HTR-8/SVneo (cell line): ENCODE measurements around the gene ABCC6.

ENCODE experiments used
- DNase-seq: peaks from one replicate; pipeline ENCODE4 v3.0.0; 2011; ENCODE audit warnings: low spot score, mixed read lengths; ENCODE audit not compliant: insufficient read length
- FAIRE-seq: peaks from 2 replicates; lab custom pipeline; 2011; peaks lifted over from hg19 to GRCh38; lab: Jason Lieb, UNC

Gene ABCC6

DNA sequence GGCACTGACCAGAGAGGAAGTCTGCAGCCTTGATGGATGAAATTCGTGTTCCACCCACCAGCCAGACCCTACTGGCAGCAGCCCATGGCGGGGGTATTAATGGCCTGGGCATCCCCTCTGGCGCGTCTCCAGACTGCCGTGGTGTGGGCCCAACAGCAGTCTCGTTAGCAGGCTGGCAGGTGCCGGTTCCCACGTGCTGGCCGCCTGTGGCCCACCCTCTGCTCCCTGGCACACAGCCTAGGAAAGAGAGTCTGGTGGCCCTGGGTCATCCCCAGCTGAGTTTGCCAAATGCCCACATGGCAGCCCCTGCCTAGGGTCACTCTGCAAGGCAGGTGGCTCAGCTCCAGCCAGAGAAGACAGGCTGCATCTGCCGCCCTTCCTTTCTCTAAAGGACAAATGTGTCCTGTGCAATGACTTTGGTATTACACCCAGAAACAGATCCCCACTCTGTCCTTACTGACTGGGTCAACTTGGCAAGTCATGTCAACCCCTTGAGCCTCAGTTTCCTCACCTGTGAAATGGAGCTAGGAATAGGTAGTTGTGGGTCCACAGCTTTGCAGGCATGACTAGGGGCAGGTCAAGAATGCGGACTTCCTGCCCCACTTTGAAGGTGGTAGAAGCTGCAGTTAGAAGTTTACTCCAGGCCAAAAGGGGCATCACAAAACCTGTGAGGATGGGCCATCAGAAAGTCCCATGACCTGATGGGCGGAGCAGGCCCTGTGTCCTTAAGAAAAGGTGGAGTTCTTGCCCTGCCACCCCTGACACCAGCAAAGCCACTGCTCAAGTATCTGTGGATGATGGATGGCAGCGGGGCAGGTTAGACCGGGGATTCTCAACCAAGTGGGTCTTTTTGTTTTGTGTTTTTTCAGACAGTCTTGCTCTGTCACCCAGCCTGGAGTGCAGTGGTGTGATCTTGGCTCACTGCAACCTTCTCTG is 76.6 kb downstream of the ABCC6 start:
- FAIRE-seq = no peak
- DNase-seq = no peak

DNA sequence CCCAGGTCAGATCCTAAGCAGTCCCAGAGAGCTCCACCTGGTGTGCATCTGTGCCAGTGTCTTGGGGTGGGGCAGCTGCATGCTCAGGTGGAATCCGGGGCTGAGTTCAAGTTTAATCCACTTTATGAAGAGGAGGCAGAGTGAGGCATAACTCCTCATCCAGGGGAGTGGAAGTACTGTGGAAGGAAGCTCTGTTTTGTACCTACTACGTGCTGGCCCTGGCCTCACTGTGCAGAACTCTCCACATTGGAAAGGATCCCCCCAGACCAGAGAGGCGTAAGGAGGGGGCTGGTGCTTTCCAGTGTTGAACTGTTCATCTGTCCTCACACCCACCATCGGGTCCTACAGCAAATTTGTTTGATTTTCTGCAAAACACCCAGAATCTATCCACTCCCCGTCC is 78.0 kb downstream of the ABCC6 start:
- DNase-seq (no peak), FAIRE-seq (no peak)

- no peak for FAIRE-seq
- DNase-seq = no peak
These were observed 78.9 kb downstream of the ABCC6 start for GRCh38 chr16:16144416-16144815.

GRCh38 chr16:16143931-16144330 is 79.4 kb downstream of the ABCC6 start:
- no peak for DNase-seq
- no peak for FAIRE-seq

GRCh38 chr16:16143038-16143763 is 80.1 kb downstream of the ABCC6 start:
- DNase-seq = peak; percentile 44
- no peak for FAIRE-seq

GRCh38 chr16:16141784-16142396 is 81.4 kb downstream of the ABCC6 start:
- DNase-seq (no peak), FAIRE-seq (no peak)

DNA sequence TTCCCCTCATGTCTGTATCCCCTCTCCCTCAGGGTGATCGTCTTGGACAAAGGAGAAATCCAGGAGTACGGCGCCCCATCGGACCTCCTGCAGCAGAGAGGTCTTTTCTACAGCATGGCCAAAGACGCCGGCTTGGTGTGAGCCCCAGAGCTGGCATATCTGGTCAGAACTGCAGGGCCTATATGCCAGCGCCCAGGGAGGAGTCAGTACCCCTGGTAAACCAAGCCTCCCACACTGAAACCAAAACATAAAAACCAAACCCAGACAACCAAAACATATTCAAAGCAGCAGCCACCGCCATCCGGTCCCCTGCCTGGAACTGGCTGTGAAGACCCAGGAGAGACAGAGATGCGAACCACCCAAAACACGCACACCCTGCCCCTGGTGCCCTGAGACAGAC is 82.2 kb downstream of the ABCC6 start:
- no peak for FAIRE-seq
- DNase-seq = no peak

GRCh38 chr16:16140537-16140936 is 82.8 kb downstream of the ABCC6 start:
- no peak for FAIRE-seq

GRCh38 chr16:16139806-16140205 is 83.5 kb downstream of the ABCC6 start:
- DNase-seq (no peak), FAIRE-seq (no peak)

More at GRCh38 chr16:16140537-16140936, 82.8 kb downstream of the ABCC6 start:
- no peak for DNase-seq

GRCh38 chr16:16139061-16139460 is 84.2 kb downstream of the ABCC6 start:
- DNase-seq = no peak
- no peak for FAIRE-seq

DNA sequence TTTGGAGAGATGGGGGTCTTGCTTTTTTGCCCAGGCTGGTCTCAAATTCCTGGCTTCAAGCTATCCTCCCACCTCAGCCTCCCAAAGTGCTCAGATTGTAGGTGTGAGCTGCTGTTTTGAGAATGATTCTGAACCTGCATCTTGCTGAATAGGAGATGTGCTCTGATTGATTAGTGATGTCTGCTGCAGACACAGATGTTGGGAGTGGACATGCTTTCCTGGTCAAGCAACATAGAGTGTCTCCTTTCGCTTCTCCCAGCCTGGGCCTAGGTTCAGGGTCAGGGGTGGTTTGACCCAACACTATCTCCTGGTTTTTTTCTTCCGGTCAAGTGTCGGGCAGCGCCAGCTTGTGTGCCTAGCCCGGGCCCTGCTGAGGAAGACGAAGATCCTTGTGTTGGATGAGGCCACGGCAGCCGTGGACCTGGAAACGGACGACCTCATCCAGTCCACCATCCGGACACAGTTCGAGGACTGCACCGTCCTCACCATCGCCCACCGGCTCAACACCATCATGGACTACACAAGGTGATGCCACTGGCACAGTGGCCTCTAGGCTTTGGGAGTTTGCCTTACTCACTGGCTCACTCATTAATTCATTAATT is 85.2 kb downstream of the ABCC6 start:
- FAIRE-seq (no peak), DNase-seq (no peak)

GRCh38 chr16:16137110-16137509 is 86.2 kb downstream of the ABCC6 start:
- no peak for FAIRE-seq
- DNase-seq = no peak

GRCh38 chr16:16136588-16136987 is 86.7 kb downstream of the ABCC6 start:
- DNase-seq (no peak), FAIRE-seq (no peak)

DNA sequence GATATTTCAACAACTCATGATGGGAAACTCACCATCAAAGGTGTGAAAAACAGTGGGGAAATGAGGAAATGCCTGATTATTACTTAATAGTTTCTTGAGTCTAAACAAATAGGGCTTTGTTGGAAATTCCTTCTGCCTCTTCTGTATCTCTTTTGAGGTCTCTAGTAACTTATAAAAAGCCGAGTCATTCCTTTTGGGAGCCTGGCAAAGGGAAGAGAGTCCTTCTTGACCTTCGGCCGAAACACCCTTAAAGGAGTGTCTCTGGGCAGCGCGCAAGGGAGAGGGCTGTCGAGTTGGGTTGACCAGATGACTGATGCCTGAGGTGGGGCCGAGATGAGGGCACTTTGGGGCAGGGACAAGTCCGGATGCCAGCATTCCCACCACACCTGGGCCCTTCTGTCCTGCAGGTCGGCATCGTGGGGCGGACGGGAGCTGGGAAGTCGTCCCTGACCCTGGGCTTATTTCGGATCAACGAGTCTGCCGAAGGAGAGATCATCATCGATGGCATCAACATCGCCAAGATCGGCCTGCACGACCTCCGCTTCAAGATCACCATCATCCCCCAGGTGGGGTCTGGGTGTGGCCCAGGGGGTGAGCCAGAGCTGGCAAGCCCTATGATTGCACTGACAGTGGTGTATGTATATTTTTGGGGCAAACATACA is 89.2 kb downstream of the ABCC6 start:
- DNase-seq (no peak), FAIRE-seq (no peak)

GRCh38 chr16:16131659-16132058 is 91.6 kb downstream of the ABCC6 start:
- no peak for FAIRE-seq
- no peak for DNase-seq

DNA sequence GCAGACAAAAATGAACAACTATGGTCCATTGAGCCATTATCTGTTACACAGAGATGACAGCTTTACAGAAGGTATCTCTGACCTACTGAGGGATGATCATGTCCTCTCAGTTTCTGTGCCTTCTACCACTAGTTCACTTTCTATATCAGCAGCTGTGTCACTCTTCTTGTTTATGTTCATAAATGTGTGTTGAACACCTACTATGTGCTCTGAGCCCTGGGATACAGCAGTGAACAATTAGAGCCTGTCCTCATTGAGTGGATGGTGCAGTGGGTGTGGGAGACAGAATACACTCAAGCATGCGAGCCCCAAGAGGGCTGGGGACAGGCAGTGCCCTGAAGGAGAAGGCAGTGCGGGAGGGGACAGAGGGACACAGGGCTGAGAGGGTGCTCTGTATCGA is 92.1 kb downstream of the ABCC6 start:
- no peak for FAIRE-seq
- DNase-seq = no peak

DNA sequence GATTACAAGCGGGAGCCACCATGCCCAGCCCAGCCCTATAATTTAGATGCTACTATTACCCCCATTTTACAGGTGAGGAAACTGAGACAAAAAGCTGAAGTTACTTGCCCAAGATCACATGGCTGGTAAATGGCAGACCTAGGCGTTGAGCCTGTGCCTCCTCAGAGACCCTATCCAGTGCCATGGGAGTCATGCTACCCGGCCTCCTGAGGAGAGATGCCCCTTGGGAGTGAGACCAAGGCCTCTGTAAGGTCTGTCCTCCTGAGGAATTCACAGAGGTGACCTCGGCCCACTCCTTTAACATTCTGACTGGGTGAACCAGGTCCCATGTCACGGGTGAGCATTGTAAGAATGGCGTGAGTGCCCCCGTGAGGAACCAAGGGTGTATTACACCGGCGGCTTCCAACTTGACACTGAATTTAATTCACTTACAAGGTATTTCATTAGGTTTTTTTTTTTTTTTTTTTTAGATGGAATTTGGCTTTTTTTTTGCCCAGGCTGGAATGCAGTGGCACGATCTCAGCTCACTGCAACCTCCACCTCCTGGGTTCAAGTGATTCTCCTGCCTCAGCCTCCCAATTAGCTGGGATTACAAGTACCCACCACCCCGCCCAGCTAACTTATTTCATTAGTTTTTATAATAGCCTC is 95.7 kb downstream of the ABCC6 start:
- FAIRE-seq = no peak
- peak; percentile 90 for DNase-seq

DNA sequence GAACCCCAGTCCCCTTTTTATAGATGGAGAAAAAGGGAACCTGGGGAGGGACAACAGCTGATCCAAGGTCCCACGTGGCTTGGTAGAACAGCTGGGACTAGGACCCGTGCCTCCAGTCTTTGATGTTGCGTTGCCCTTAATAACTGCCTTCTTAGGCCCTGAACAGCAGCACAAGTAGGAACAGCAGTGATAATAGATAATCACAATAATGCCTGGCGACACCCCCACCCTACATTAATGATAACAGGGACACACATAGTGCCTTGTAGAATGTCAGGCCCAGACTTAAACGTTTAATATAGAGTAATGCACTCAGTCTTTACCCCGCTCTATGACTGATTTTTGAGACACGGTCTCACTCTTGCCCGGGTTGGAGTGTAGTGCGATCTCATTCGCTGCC is 96.4 kb downstream of the ABCC6 start:
- FAIRE-seq (no peak), DNase-seq (no peak)

GRCh38 chr16:16124974-16125373 is 98.3 kb downstream of the ABCC6 start:
- FAIRE-seq = no peak
- no peak for DNase-seq

DNA sequence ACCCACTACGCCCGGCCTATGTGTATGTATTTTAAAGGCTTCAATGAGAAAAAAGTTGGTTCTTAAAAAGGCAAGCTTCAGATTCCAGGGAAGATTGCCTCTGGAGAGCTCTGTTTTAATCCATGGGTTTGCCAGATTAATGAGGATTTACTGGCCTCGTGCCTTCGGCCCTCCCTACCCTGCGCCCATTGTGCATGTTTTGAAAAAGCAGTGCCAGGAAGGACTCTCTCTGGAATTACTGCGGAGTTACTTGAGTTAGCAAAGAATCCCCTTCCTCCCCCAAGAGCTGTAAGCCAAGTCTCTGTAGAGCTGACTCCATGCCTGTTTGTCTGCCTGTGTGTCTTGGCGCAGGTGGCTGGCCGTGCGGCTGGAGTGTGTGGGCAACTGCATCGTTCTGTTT is 98.9 kb downstream of the ABCC6 start:
- FAIRE-seq (no peak), DNase-seq (no peak)
